Thymus (tissue), 11 donors: ENCODE data around the gene SURF1. TPM values are rescaled to one million over a fixed set of nuclear protein-coding genes. Genes with fewer than 3 reads are reported as not detected.

Experiments
- DNase-seq, 9 donors: peaks; one replicate each; pipeline ENCODE4 v3.0.0-alpha.2; 2013; ENCODE audit warnings: low spot score in 9 of 9, low read depth in 6 of 9, missing footprints in 1 of 9
- H3K27ac ChIP-seq, 2 donors: one replicate each; pipeline ENCODE4 v1.5.1; 2013; ENCODE audit warnings: control low read depth in 1 of 2, low read depth in 1 of 2, low read length in 1 of 2, mild to moderate bottlenecking in 1 of 2, moderate library complexity in 1 of 2
- H3K27me3 ChIP-seq, 2 donors: one replicate each; pipeline ENCODE4 v1.5.1; 2013; ENCODE audit warnings: low read length in 1 of 2; ENCODE audit not compliant: control insufficient read depth in 2 of 2, insufficient read depth in 1 of 2
- H3K36me3 ChIP-seq, 2 donors: one replicate each; pipeline ENCODE4 v1.5.1; 2013; ENCODE audit warnings: low read length in 1 of 2, mild to moderate bottlenecking in 1 of 2, moderate library complexity in 1 of 2; ENCODE audit not compliant: control insufficient read depth in 2 of 2, insufficient read depth in 2 of 2
- H3K4me1 ChIP-seq, 2 donors: one replicate each; pipeline ENCODE4 v1.5.1; 2013; ENCODE audit warnings: low read length in 2 of 2; ENCODE audit not compliant: control insufficient read depth in 2 of 2, insufficient read depth in 2 of 2
- H3K4me3 ChIP-seq, 2 donors: one replicate each; pipeline ENCODE4 v1.5.1; 2013; ENCODE audit warnings: low read length in 2 of 2, control low read depth in 1 of 2, mild to moderate bottlenecking in 1 of 2
- H3K9me3 ChIP-seq, 2 donors: one replicate each; pipeline ENCODE4 v1.5.1; 2013; ENCODE audit warnings: low read length in 1 of 2, mild to moderate bottlenecking in 1 of 2; ENCODE audit not compliant: control insufficient read depth in 2 of 2, insufficient read depth in 1 of 2
- WGBS: extraction: QIAGEN DNeasy Blood & Tissue Kit; methylation state at CpG from one replicate; pipeline ENCODE4 v1.1.7; 2013; 5-methylcytosine and 5-hydroxymethylcytosine counted together
- polyA plus RNA-seq: library from polyadenylated mRNA; stranded (reverse); fragments of 200-250 nt; gene quantifications from one replicate; pipeline ENCODE4 v1.2.3, GENCODE V29; 2013
- total RNA-seq: library from RNA; stranded (reverse); fragments of 120-200 nt; gene quantifications from one replicate; pipeline ENCODE4 v1.2.4, GENCODE V29; 2013
- donor health status: healthy.

Gene SURF1
- total and polyA plus RNA-seq, 2 donors: 31.9 to 84.0 TPM

- 46% methylated on average over 9 of the region's 9 CpGs for WGBS
- Histone ChIP-seq H3K27ac (peak overlapping the region; percentile 70 to 91), H3K36me3 (peaks cover 41 to 67% of the 10 kb centered on the region in 2 donors), H3K4me1 (peaks cover 22 to 65% of the 10 kb centered on the region in 2 donors), H3K27me3 (no peaks in the 10 kb centered on the region), H3K4me3 (peak overlapping the region in 1 of 2 donors; percentile 16), H3K9me3 (no peaks in the 10 kb centered on the region)
- peak in 2 of 9 donors; percentile 31 to 57 for DNase-seq
Measured at GRCh38 chr9:133370685-133371084, 14.4 kb upstream of the SURF1 start.

GRCh38 chr9:133369933-133370332 lies 13.6 kb upstream of the SURF1 start:
- Histone ChIP-seq H3K27ac (peak overlapping the region; percentile 54 to 91), H3K4me3 (no peak overlapping the region), H3K36me3 (peaks cover 47 to 75% of the 10 kb centered on the region in 2 donors), H3K4me1 (peaks cover 22 to 67% of the 10 kb centered on the region in 2 donors), H3K27me3 (no peaks in the 10 kb centered on the region), H3K9me3 (no peaks in the 10 kb centered on the region)
- no peak for DNase-seq
- 94% methylated on average over 7 of the region's 7 CpGs for WGBS

GRCh38 chr9:133369422-133369821 lies 13.1 kb upstream of the SURF1 start:
- no peak overlapping the region for H3K27ac ChIP-seq
- peaks cover 51 to 78% of the 10 kb centered on the region in 2 donors for H3K36me3 ChIP-seq

GRCh38 chr9:133368249-133368881 lies 12.1 kb upstream of the SURF1 start:
- Histone ChIP-seq H3K27me3 (no peaks in the 10 kb centered on the region), H3K4me1 (peaks cover 19 to 54% of the 10 kb centered on the region in 2 donors), H3K4me3 (no peak overlapping the region), H3K9me3 (no peaks in the 10 kb centered on the region), H3K36me3 (peaks cover 59 to 84% of the 10 kb centered on the region in 2 donors), H3K27ac (no peak overlapping the region)
- DNase-seq: no peak
- 95% methylated on average over 18 of the region's 18 CpGs for WGBS

More at GRCh38 chr9:133369422-133369821, 13.1 kb upstream of the SURF1 start:
- Histone ChIP-seq H3K9me3 (no peaks in the 10 kb centered on the region), H3K27me3 (no peaks in the 10 kb centered on the region), H3K4me1 (peaks cover 22 to 64% of the 10 kb centered on the region in 2 donors), H3K4me3 (no peak overlapping the region)
- no peak for DNase-seq
- 96% methylated on average over 6 of the region's 6 CpGs for WGBS

- Histone ChIP-seq H3K36me3 (peaks cover 65 to 82% of the 10 kb centered on the region in 2 donors), H3K27me3 (no peaks in the 10 kb centered on the region), H3K27ac (no peak overlapping the region), H3K4me1 (peaks cover 19 to 48% of the 10 kb centered on the region in 2 donors), H3K4me3 (no peak overlapping the region), H3K9me3 (no peaks in the 10 kb centered on the region)
- WGBS: 96% methylated on average over 10 of the region's 10 CpGs
- DNase-seq: no peak
Measured at GRCh38 chr9:133367778-133368177, 11.5 kb upstream of the SURF1 start.

GRCh38 chr9:133367221-133367620 lies 10.9 kb upstream of the SURF1 start:
- H3K27me3 ChIP-seq: no peaks in the 10 kb centered on the region
- H3K36me3 ChIP-seq: peaks cover 66 to 82% of the 10 kb centered on the region in 2 donors
- DNase-seq: no peak
- H3K4me3 ChIP-seq: no peak overlapping the region
- H3K4me1 ChIP-seq: peaks cover 16 to 42% of the 10 kb centered on the region in 2 donors
- WGBS: 98% methylated on average over 22 of the region's 22 CpGs
- H3K9me3 ChIP-seq: no peaks in the 10 kb centered on the region
- no peak overlapping the region for H3K27ac ChIP-seq

- Histone ChIP-seq H3K27ac (no peak overlapping the region), H3K36me3 (peaks cover 72 to 87% of the 10 kb centered on the region in 2 donors), H3K4me3 (no peak overlapping the region), H3K27me3 (no peaks in the 10 kb centered on the region), H3K9me3 (no peaks in the 10 kb centered on the region), H3K4me1 (peaks cover 13 to 35% of the 10 kb centered on the region in 2 donors)
- no peak for DNase-seq
- 97% methylated on average over 11 of the region's 11 CpGs for WGBS
Measured at GRCh38 chr9:133366435-133366834, 10.1 kb upstream of the SURF1 start.

GRCh38 chr9:133362359-133363044 lies 6.2 kb upstream of the SURF1 start:
- Histone ChIP-seq H3K9me3 (no peaks in the 10 kb centered on the region), H3K27me3 (no peaks in the 10 kb centered on the region), H3K36me3 (peaks cover 79 to 80% of the 10 kb centered on the region in 2 donors), H3K4me1 (peaks cover 0 to 10% of the 10 kb centered on the region in 2 donors), H3K27ac (no peak overlapping the region), H3K4me3 (no peak overlapping the region)
- no peak for DNase-seq
- 98% methylated on average over 15 of the region's 15 CpGs for WGBS

GRCh38 chr9:133361507-133362092 lies 5.3 kb upstream of the SURF1 start:
- DNase-seq: no peak
- Histone ChIP-seq H3K36me3 (peaks cover 70 to 71% of the 10 kb centered on the region in 2 donors), H3K9me3 (no peaks in the 10 kb centered on the region), H3K4me3 (no peak overlapping the region), H3K27ac (no peak overlapping the region), H3K27me3 (no peaks in the 10 kb centered on the region), H3K4me1 (peaks cover 8 to 18% of the 10 kb centered on the region in 2 donors)
- 95% methylated on average over 13 of the region's 13 CpGs for WGBS
